22Rv1 (cell line): ENCODE measurements around the gene DIRAS3.

Experiments used
- CTCF ChIP-seq: fragments of 450-650 bp; IDR thresholded peaks from 2 replicates; pipeline ENCODE4 v1.5.1; 2017; ENCODE audit warnings: mild to moderate bottlenecking
- ZFX ChIP-seq: fragments of 450-650 bp; IDR thresholded peaks from 2 replicates; pipeline ENCODE4 v1.6.1; 2017; ENCODE audit warnings: antibody characterized with exemption, borderline replicate concordance

GRCh38 chr1:68085752-68086151 is 35.3 kb upstream of the DIRAS3 start:
- TF ChIP-seq CTCF: no peak
- no peak for TF ChIP-seq ZFX
